HepG2 (cell line): ENCODE results near the gene LMCD1. TPM values are rescaled to one million over a fixed set of nuclear protein-coding genes. Genes with fewer than 3 reads are reported as not detected.
A peak's percentile ranks its signal among the peaks of the same experiment; 100 is the strongest.

Source experiments
- CC2D1A ChIP-seq: sonication (generic); formaldehyde crosslinking; IDR thresholded peaks from 2 replicates; pipeline ENCODE4 v1.8.1; 2023; ENCODE audit warnings: mild to moderate bottlenecking, missing genetic modification reagents
- GTF2F1 ChIP-seq: fragments of 150-350 bp; IDR thresholded peaks from 2 replicates; pipeline ENCODE4 v1.6.1; 2014; ENCODE audit warnings: low read length
- HMG20A ChIP-seq: IDR thresholded peaks from 2 replicates; pipeline ENCODE4 v1.6.1; 2016; ENCODE audit warnings: borderline replicate concordance
- HNRNPL ChIP-seq: fragments of 200-400 bp; formaldehyde crosslinking; IDR thresholded peaks from 2 replicates; pipeline ENCODE4 v1.6.1; 2017; ENCODE audit warnings: mild to moderate bottlenecking, low read depth, low read length
- JUNB ChIP-seq: sonication (generic); formaldehyde crosslinking; IDR thresholded peaks from 2 replicates; pipeline ENCODE4 v1.8.0; 2022; ENCODE audit warnings: missing genetic modification reagents, mild to moderate bottlenecking, borderline replicate concordance
- KDM1A ChIP-seq: IDR thresholded peaks from 2 replicates; pipeline ENCODE4 v1.6.1; 2016; ENCODE audit warnings: missing compliant biosample characterization
- MYPOP ChIP-seq: sonication (generic); formaldehyde crosslinking; IDR thresholded peaks from 2 replicates; pipeline ENCODE4 v1.8.1; 2023; ENCODE audit warnings: mild to moderate bottlenecking, moderate library complexity, missing genetic modification reagents
- POLR2AphosphoS2 ChIP-seq: IDR thresholded peaks from 2 replicates; pipeline ENCODE4 v1.6.1; 2011; ENCODE audit warnings: low read depth, low read length, improper control_type of control experiment
- RFX1 ChIP-seq: fragments of 450-650 bp; IDR thresholded peaks from 2 replicates; pipeline ENCODE4 v1.6.1; 2017
- SIN3B ChIP-seq: fragments of 150-350 bp; IDR thresholded peaks from 2 replicates; pipeline ENCODE4 v1.6.1; 2014; ENCODE audit warnings: low read length
- SIX1 ChIP-seq: sonication (generic); formaldehyde crosslinking; IDR thresholded peaks from 2 replicates; pipeline ENCODE4 v1.4.0; 2020; ENCODE audit warnings: missing genetic modification reagents, borderline replicate concordance
- SNAI1 ChIP-seq: sonication (generic); formaldehyde crosslinking; IDR thresholded peaks from 2 replicates; pipeline ENCODE4 v1.5.0; 2020; ENCODE audit warnings: mild to moderate bottlenecking, missing genetic modification reagents, borderline replicate concordance
- SOX5 ChIP-seq: IDR thresholded peaks from 2 replicates; pipeline ENCODE4 v1.6.1; 2016; ENCODE audit warnings: borderline replicate concordance
- SOX6 ChIP-seq, 2 experiments: fragments of 450-650 bp in 1 of 2; sonication (generic) in 1 of 2; formaldehyde crosslinking in 1 of 2; IDR thresholded peaks; 2 replicates each; pipeline versions ENCODE4 v1.4.0 to v1.6.1; 2017 to 2020; ENCODE audit warnings: antibody characterized with exemption in 1 of 2, mild to moderate bottlenecking in 1 of 2, missing genetic modification reagents in 1 of 2
- SUZ12 ChIP-seq: fragments of 150-350 bp; IDR thresholded peaks from 2 replicates; pipeline ENCODE4 v1.6.1; 2014; ENCODE audit warnings: low read depth, low read length
- ZMYM3 ChIP-seq: sonication (generic); formaldehyde crosslinking; IDR thresholded peaks from 2 replicates; pipeline ENCODE4 v1.5.1; 2020; ENCODE audit warnings: mild to moderate bottlenecking, missing genetic modification reagents
- ZNF501 ChIP-seq: sonication (generic); formaldehyde crosslinking; IDR thresholded peaks from 2 replicates; pipeline ENCODE4 v1.5.1; 2020; ENCODE audit warnings: mild to moderate bottlenecking, moderate library complexity, missing genetic modification reagents
- ZNF629 ChIP-seq: sonication (generic); formaldehyde crosslinking; conservative IDR thresholded peaks from 2 replicates; pipeline ENCODE4 v1.5.0; 2020; ENCODE audit warnings: missing genetic modification reagents
- ZNF772 ChIP-seq: sonication (generic); formaldehyde crosslinking; IDR thresholded peaks from 2 replicates; pipeline ENCODE4 v1.5.0; 2020; ENCODE audit warnings: mild to moderate bottlenecking, missing genetic modification reagents
- polyA plus RNA-seq, 8 experiments: library from polyadenylated mRNA; depleted of rRNA in 3 of 8; stranded (reverse) in 7 of 8; unstranded in 1 of 8; fragments of >200 nt; fragmentation: Illumina TruSeq in 4 of 8; extraction: Trizol in 4 of 8; gene quantifications; 2 replicates each; pipeline versions ENCODE4 v1.2.1 to v1.2.3, GENCODE V29; 2011 to 2016; ENCODE audit warnings: low read depth in 4 of 8, missing spikeins in 1 of 8, mixed read lengths in 1 of 8; ENCODE audit not compliant: insufficient read depth in 1 of 8
- total RNA-seq, 5 experiments: library from RNA; depleted of rRNA; stranded (reverse); fragments of >200 nt; fragmentation: Illumina TruSeq; extraction: Trizol; gene quantifications; 2 replicates each; pipeline ENCODE4 v1.2.3, GENCODE V29; 2016; ENCODE audit warnings: low read depth in 1 of 5

LMCD1 gene
- total and polyA plus RNA-seq, 2 of the 13 experiments (the other 11 are each of a cell fraction or from before 2014, with no cell fraction given) = 6.2 to 7.1 TPM

GRCh38 chr3:8489278-8489792 lies 12.3 kb upstream of the LMCD1 start (continued):
- TF ChIP-seq SIN3B (no peak), RFX1 (no peak), KDM1A (CRISPR knock-in tag) (peak; percentile 90; the same call in 1 of the 2 replicates), ZMYM3 (0 out of 2 replicates have a peak, but pooled peaks have one; percentile 36), POLR2AphosphoS2 (no peak), SUZ12 (no peak), ZNF629 (peak; percentile 93), SNAI1 (CRISPR knock-in tag) (no peak), JUNB (CRISPR knock-in tag) (no peak), MYPOP (CRISPR knock-in tag) (no peak), HNRNPL (no peak), CC2D1A (CRISPR knock-in tag) (no peak), HMG20A (CRISPR knock-in tag) (peak; percentile 55; the same call in 1 of the 2 replicates), ZNF501 (no peak), SOX6 (IDR thresholded peaks at IDR 0.05) (no peak), SOX6 (CRISPR knock-in tag; IDR thresholded peaks at IDR 0.05) (peak; percentile 67), ZNF772 (CRISPR knock-in tag) (no peak), GTF2F1 (no peak), SIX1 (CRISPR knock-in tag) (peak; percentile 44; the same call in 1 of the 2 replicates), SOX5 (peak; percentile 90; the same call in 1 of the 2 replicates)
